ENCODE results near the gene TRMT2A.

- no peak for TF ChIP-seq CTCF (IDR thresholded peaks at IDR 0.05; ENCODE audit: insufficient read depth, low read length)
- TF ChIP-seq POLR2AphosphoS5 (IDR thresholded peaks at IDR 0.05; ENCODE audit: low read depth): no peak
- TF ChIP-seq REST (IDR thresholded peaks at IDR 0.05; ENCODE audit: insufficient replicate concordance, low read depth): no peak
Observed at GRCh38 chr22:20160041-20160440, 43.0 kb upstream of the TRMT2A start.
